HG03439 (cell line): Measurements from ENCODE around the gene FECH.
"Not testable (repeated sequence)": the region's sequence is repeated elsewhere in the genome, so short reads cannot be mapped to it uniquely, and the experiment has no call there.

Experiments
- ATAC-seq: cut with Tn5 transposase; IDR thresholded peaks from one replicate; pipeline ENCODE4 v1.9.1; 2021; ENCODE audit warnings: mild to moderate bottlenecking, moderate library complexity; ENCODE audit not compliant: unreplicated experiment

Gene FECH

DNA sequence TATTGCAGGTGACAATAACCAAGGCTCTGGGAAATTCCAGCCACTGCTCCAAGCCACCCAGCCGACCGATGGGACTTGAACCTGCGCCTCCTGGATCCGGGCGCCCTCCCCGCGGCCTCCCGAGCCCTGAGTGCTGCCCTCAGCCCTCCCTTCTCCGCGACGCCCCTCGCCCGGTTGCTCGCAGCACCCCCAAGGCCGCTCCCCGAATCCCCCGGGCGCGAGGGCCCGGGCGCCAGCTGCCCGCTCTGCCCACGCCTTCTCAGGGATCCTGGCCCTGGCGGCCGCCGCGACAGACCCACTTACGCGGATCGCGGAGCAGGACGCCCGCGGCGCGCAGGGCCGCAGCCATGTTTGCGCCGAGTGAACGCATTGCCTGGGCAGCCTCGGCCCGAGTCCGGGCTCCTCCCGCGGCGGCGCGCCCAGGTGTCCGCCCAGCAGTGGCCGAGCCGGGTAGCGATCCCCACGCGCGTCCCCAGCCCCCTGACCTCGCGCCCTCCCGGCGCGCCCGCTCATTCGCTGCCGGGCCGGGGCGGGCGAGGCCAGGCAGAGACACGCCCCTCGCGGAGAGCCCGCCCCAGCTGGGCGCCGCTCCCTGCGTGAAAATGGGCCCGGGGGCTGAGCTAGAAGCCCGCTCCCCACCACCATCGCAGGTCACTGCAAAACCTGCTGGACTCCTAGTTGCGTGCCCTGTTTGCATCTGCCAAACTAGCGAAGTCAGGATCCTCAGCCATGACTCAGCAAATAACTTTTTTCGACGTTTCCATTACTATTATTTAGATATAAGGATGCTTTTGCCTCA lies at the start of gene FECH:
Gene FECH, minus strand, starts transcription at position 452 of the 799 bp plus-strand sequence. Its CDS starts 82 bp downstream, at position 370.
- peak; percentile 88 for ATAC-seq

DNA sequence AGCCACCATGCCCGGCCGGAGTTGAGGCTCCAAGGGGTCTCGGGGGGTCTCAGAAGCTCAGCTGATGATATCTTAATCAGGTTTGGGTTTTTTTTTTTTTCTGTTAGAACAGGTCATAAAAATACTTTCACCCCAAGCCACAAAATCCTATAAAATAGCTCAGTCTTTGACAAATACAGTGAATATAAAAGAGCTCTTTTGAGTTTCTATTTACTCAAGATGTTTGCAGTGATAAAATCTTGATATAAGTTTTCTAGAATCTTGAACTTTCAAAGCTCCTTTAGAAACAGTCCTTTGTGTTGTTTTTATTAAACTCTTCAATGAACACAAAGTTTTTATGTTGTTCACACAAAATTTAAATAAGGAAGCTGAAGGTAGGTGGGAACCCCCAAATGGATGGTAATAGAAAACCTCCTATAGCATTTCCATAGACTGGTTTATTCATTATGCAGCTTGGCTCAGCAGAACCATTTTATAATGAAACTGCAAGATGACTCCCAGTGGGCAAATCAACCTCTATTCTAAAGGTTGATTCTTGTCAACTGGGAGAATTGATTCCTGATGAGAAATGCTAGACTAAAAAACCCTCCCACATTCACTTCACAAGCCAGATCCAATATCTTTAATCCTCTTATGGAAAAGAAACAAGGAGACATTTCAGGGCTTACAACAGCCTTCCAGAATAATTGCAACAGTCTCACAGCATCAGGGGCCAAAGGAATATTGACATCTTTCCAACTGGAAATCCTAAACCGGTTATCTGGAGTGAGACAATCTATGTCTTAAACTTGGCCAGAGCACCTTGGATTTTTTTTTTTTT lies 48.7 kb upstream of the FECH start:
- no peak for ATAC-seq

DNA sequence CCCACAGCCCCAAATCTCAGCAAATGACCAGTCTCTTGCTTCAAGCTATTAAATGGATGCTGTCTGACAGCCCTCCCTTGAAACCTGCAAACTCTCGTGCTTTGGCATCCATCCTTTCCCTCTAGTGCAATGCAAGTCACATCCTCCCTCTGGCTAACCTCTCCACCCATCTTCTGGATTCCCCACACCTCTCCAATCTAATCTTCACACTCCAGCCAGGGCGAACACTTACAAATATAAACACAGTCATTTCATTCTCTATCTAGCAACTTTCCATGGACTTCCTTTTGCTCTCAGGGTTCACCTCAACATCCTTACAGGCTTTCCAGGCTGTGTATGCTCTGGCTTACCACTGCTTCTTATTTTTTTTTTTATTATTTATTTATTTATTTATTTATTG lies 45.2 kb upstream of the FECH start:
- ATAC-seq: no peak

DNA sequence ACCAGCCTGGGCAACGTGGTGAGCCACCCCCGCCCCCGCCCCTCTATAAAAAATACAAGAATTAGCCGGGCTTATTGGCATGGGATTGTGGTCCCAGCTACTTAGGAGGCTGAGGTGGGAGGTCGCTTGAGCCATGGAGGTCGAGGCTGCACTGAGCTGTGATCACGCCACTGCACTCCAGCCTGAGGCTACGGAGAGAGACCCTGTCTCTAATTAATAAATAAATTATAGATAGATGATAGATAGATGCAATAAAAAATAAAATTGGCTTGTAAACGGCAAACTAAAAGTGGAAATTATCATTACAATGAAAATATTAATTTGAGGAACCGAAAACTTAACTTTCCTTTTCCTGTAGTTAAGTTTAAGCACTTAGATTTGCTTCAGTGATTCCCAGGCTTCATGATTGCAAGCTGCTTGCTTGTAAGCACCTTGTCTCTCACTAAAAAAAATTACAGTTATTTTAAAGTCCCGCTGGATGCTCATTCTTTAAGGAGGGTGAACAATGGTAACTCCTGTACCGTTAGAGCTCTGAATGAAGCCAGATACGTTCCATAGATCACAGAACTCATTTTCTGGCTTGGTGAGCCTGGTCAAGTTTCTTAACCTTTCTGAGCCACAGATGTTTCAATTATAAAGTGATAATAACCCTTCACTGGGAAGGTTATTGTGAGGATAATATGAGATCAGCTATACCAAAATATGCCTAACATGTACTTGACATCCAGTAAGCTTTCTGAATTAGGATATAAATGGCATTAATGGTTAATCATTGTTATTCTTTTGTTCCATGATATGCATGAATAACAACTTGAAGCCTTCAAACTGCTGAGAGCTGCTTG lies 44.5 kb upstream of the FECH start:
- ATAC-seq: no peak

GRCh38 chr18:57630002-57630753 lies 43.7 kb upstream of the FECH start:
- peak; percentile 95 for ATAC-seq

DNA sequence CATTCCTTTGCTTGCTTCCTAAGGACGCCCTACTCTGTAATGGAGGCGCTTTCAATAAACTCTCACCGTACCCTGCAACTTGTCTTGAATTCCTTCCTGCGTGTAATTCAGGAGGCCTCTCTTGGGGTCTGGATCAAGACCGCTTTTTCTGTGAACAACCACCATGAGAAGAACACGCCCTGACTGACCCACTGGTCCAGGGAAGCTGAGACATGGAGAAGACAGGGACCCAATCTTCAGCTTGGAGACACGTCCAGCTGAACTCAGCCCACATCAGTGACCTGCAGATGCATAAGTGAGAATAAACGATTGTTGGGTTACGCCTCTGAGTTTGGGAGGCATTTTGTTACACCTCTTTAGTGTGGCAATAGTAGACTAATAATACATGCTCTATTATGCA lies 42.9 kb upstream of the FECH start:
- ATAC-seq: no peak

DNA sequence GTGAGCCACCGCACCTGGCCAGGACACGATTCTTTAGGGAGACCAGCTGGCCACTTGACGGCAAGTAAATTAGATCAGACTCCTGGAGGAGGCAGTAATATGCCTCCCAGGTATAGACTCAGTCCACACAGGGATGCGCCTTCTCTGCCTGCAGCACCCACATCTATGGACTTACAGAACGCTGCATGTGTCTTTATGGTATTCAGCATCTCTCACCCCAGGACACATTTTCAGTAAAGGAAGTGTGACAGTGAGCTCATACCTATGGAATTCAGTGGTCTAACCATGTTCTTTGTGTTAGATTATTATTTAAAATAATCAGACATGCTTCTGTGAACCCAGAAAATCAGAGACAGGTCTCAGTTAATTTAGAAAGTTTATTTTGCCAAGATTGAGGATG lies 41.0 kb upstream of the FECH start:
- ATAC-seq: no peak

- no peak for ATAC-seq
Observed at GRCh38 chr18:57624988-57625387, 38.5 kb upstream of the FECH start.

GRCh38 chr18:57621246-57621604 lies 34.7 kb upstream of the FECH start:
- peak; percentile 16 for ATAC-seq

DNA sequence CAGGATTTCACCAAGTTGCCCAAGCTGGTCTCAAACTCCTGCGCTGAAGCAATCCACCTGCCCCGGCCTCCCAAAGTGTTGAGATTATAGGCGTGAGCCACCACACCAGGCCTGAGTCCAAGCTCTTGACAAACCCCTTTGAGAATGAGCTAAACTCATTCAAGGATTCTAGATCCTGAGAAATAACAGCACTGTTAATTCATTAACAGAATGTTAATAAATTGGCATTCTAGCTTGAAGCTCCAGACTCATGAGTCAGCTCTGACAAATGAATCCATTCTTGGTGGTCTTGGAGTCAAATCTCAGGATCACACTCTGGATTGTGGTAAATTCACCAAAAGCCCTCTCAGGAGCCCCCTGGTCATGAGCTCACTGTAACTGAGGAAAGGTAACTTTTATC lies 33.4 kb upstream of the FECH start:
- ATAC-seq: no peak

DNA sequence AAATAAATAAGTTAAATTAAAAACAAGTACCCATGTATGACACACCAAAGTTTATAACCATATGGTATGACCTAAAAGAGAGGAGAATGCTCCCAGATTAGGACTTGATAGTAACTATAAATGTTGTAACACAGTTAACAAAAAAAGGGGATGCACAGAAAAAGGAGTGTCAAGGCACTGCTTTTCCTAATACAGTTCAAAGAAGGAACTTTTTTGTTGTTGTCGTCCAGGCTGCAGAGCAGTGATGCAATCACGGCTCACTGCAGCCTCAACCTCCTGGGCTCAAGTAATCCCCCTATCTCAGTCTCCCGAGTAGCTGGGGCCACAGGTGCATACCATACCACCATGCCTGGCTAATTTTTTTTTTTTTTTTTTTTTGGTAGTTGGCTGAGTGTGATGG lies 32.4 kb upstream of the FECH start:
- ATAC-seq: no peak

DNA sequence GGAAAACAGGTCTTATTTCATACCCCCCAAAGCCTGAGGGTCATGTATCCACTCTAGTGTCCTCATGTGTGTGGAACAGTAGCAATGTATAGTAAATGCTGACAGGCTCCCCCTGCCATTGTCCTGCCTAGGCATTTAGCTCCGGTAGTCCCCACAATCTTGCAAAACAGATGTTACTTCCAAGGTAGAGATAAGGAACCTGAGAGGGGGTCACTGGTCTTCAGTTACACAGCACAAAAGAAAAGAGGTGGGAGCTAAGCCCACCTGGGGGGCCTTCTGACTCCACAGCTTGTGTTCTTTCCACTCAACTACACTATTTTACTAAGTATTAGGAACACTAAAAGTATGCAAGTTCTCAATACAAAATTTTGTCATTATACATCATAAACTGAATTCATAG lies 17.4 kb upstream of the FECH start:
- no peak for ATAC-seq

GRCh38 chr18:57595347-57595746 lies 8.8 kb upstream of the FECH start:
- no peak for ATAC-seq

GRCh38 chr18:57592716-57593115 lies 6.2 kb upstream of the FECH start:
- not testable (repeated sequence) for ATAC-seq

DNA sequence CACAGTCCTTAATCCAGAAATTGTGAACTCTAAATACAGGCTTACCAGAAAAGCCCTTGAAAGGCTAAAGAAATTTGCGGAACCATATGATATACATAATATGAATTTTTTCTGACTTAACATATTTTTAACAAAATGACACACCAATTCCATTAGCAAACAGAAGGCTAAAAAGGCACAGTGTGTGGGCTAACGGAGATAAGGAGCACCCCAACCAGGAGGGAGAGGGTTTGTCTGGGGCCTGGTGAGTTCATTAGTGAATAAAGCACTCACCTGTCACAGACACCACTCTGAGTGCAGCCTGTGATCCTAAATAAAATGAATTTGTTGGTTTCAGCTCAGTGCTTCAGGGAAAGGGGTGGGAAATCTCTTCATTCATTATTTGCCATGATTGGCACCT lies 2.7 kb upstream of the FECH start:
- ATAC-seq: no peak

DNA sequence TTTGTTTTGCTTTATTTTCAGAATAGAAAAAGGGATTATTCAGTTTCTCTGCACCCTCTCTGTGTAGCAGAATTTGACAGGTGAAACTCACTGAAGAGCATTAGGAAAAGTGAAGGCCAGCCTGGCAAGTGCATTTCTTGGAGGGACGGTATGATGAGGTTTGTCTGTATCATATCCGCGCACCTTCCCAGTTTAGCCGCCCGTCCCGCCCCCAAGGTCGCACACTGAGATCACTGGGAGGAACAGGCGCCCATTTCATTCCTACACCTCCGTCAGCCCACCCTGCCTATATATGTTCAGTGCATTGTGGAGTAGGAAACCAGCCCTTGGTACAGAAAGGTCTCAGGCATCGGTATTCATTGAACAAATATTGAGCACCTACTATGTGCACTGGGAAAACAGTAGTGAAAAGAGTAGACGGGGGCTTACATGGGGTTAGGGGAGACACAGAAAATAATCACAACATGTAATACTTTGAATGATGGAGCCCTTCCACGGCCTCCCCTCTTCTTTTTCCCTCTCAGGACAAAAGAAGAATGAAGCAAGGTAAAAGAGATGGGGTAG lies 678 bp upstream of the FECH start:
- ATAC-seq: no peak

DNA sequence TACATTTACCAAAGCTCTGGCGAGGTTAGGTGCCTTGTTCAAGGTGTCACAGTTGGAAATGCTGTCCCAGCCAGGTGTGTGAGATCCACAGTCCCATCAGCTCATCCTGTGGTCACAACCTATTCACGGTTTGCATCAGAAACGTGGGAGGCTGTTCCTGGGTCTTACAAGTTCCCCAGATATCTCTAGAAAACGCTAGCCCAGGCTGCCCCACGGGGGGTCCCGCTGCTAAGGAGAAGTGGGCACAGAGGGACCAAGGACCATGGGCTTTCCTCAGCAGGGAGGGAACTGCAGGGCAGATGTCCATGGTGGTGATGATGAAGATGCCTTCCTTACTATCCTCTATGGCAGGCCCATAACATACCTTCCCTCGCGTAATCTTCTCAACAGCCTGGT lies 649 bp downstream of the FECH start:
- peak; percentile 10 for ATAC-seq

- no peak for ATAC-seq
Observed at GRCh38 chr18:57585421-57585820, 1.1 kb downstream of the FECH start.

DNA sequence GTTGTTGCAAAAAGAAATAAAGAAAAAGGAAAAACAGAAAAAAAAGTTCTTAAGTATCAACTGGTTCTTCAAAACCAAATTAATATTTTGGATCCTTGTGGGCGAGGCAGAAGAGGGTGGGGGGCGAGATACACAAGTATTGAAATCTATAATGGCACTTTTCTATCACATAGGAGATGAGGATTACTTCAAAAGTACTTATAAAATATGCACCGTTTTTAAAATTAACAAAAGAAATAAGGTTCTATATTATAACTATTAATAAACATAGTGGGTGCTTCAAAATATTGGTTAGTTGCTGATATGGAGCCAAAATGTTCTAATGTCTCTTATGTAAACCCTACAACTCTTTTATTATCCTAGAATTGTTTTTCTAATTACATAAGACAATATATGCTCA lies 2.1 kb downstream of the FECH start:
- no peak for ATAC-seq

DNA sequence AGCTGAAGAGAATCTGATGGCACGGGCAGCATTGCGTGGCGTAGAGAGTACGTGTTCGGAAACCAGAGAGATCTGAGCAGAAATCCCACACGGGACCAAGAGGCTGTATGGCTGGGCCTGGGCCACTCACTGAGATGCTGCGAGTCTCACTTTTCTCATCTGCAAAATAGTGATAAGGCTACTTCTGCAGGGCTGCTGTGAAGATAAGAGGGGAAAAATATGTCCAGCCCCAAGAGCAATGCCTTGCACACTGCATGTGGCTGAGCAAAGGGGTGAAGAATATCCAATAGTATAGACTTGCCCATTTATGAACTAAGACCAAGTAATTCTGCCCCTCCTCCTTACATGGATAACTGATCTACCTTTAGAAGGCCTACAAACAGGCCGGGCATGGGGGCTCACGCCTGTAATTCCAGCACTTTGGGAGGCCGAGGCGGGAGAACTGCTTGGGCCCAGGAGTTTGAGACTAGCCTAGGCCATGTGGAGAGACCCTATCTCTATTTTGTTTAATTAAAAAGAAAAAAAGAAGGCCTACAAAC lies 3.1 kb downstream of the FECH start:
- no peak for ATAC-seq
